ENCODE data around the gene SYTL3. TPM values are rescaled to one million over a fixed set of nuclear protein-coding genes. Genes with fewer than 3 reads are reported as not detected.

SYTL3 gene
- total RNA-seq, 1 experiment from 2014 or later = 0.09 TPM

- Histone ChIP-seq H3K9ac (ENCODE audit: extremely low read depth, insufficient read length, low read length) (no peak overlapping the region), H3K23ac (ENCODE audit: insufficient read length, low read depth, low read length) (no peak overlapping the region), H2BK15ac (ENCODE audit: low read depth, low read length) (no peak overlapping the region), H3K79me2 (ENCODE audit: insufficient read depth, low read length) (no peaks in the 10 kb centered on the region), H3K23me2 (ENCODE audit: insufficient read length, low read depth, low read length, poor library complexity, severe bottlenecking) (no peaks in the 10 kb centered on the region), H4K20me1 (ENCODE audit: control insufficient read depth, insufficient read depth, insufficient read length) (no peaks in the 10 kb centered on the region), H3K18ac (ENCODE audit: insufficient read length, low read depth, low read length) (no peak overlapping the region), H3K79me1 (ENCODE audit: insufficient read depth, low read depth, low read length, poor library complexity, severe bottlenecking) (no peaks in the 10 kb centered on the region), H3T11ph (ENCODE audit: low read length) (no peak overlapping the region), H3K27ac (ENCODE audit: insufficient read length, low read depth, low read length) (no peak overlapping the region), H3K14ac (ENCODE audit: insufficient read depth, low read length) (no peak overlapping the region), H2BK120ac (ENCODE audit: low read depth, low read length, poor library complexity, severe bottlenecking) (no peak overlapping the region), H2BK20ac (ENCODE audit: low read depth, low read length, poor library complexity, severe bottlenecking) (no peak overlapping the region), H3K56ac (ENCODE audit: insufficient read length, low read depth, low read length) (no peak overlapping the region), H2BK12ac (ENCODE audit: insufficient read length, low read depth, low read length) (no peak overlapping the region), H4K91ac (ENCODE audit: insufficient read length, low read depth, low read length) (no peak overlapping the region), H4K5ac (ENCODE audit: insufficient read length, low read depth, low read length) (no peak overlapping the region), H2AFZ (ENCODE audit: low read length) (no peak overlapping the region), H2BK5ac (ENCODE audit: insufficient read length, low read length) (no peak overlapping the region), H3K4ac (ENCODE audit: low read depth, low read length) (no peak overlapping the region), H3K27me3 (ENCODE audit: insufficient read depth, low read length) (no peaks in the 10 kb centered on the region; the same call in 1 of the 2 replicates), H3K4me1 (ENCODE audit: insufficient read depth, low read length) (peaks cover 3% of the 10 kb centered on the region; the same call in 1 of the 2 replicates), H4K8ac (replicated peaks; ENCODE audit: insufficient read length, low read depth, low read length) (no peak overlapping the region), H3K4me2 (ENCODE audit: insufficient read depth, insufficient read length, low read length) (no peak overlapping the region), H3K9me3 (ENCODE audit: control insufficient read depth, low read depth, low read length) (no peaks in the 10 kb centered on the region), H2AK5ac (ENCODE audit: insufficient read length, low read length) (no peak overlapping the region)
- no CpG with 5 or more reads among the region's 11 CpGs for WGBS (ENCODE audit: extremely low coverage, insufficient read length, low lambda C conversion rate)
- DNase-seq = no peak
- Mint-ChIP-seq H3K4me1 (peaks cover 30 to 31% of the 10 kb centered on the region in 2 experiments), H3K9me3 (no peaks in the 10 kb centered on the region), H3K27ac (no peak overlapping the region), H3K36me3 (ENCODE audit: insufficient read depth in 1 of 3, low read depth in 3 of 3) (no peaks in the 10 kb centered on the region), H3K4me3 (no peak overlapping the region), H3K27me3 (ENCODE audit: low read depth) (peaks cover 4% of the 10 kb centered on the region; the same call in 1 of the 2 replicates)
- TF ChIP-seq CTCF (conservative IDR thresholded peaks at IDR 0.05) = no peak
These were observed 104.9 kb downstream of the SYTL3 start for GRCh38 chr6:158754738-158755137.

Measured in H9 (cell line).